ENCODE measurements around the gene CFAP99. TPM values are rescaled to one million over a fixed set of nuclear protein-coding genes. Genes with fewer than 3 reads are reported as not detected.
"Not testable (repeated sequence)": the region's sequence is repeated elsewhere in the genome, so short reads cannot be mapped to it uniquely, and the experiment has no call there.

The CFAP99 gene
- total RNA-seq, 2 experiments from 2014 or later: not detected

- ChIA-PET POLR2A (interaction anchor here (0.8 kb wide), 1 partner anchor 10 kb away, joined by 4 read pairs; the partner anchor contains the start of gene RNF4), CTCF (interaction anchor here (1.0 kb wide), 1 partner anchor 10 kb away, joined by 3 read pairs; the partner anchor contains the start of gene RNF4)
- DNase-seq (no peak), ATAC-seq (no peak)
- H3K27ac Mint-ChIP-seq: no peak overlapping the region
- H3K4me1 Mint-ChIP-seq (ENCODE audit: low read depth): peaks cover 8% of the 10 kb centered on the region
- no peak overlapping the region for H3K4me3 Mint-ChIP-seq
- H3K36me3 Mint-ChIP-seq (ENCODE audit: low read depth): no peaks in the 10 kb centered on the region
- H3K9me3 Mint-ChIP-seq (ENCODE audit: insufficient read depth): no peaks in the 10 kb centered on the region
- H3K27me3 Mint-ChIP-seq (ENCODE audit: low read depth): peaks cover 15% of the 10 kb centered on the region
These were observed 40.1 kb downstream of the CFAP99 start for GRCh38 chr4:2458546-2459491.

GRCh38 chr4:2459589-2460349 lies 41.0 kb downstream of the CFAP99 start:
- Mint-ChIP-seq H3K9me3 (ENCODE audit: insufficient read depth) (no peaks in the 10 kb centered on the region), H3K27me3 (ENCODE audit: low read depth) (peaks cover 17% of the 10 kb centered on the region), H3K4me1 (ENCODE audit: low read depth) (peaks cover 8% of the 10 kb centered on the region), H3K36me3 (ENCODE audit: low read depth) (no peaks in the 10 kb centered on the region), H3K4me3 (no peak overlapping the region), H3K27ac (no peak overlapping the region)
- ATAC-seq (no peak), DNase-seq (no peak)
- POLR2A ChIA-PET: interaction anchor here (0.8 kb wide), 1 partner anchor 9 kb away, joined by 4 read pairs; the partner anchor contains the start of gene RNF4
- CTCF ChIA-PET: interaction anchor here (1.0 kb wide), 1 partner anchor 9 kb away, joined by 3 read pairs; the partner anchor contains the start of gene RNF4

DNA sequence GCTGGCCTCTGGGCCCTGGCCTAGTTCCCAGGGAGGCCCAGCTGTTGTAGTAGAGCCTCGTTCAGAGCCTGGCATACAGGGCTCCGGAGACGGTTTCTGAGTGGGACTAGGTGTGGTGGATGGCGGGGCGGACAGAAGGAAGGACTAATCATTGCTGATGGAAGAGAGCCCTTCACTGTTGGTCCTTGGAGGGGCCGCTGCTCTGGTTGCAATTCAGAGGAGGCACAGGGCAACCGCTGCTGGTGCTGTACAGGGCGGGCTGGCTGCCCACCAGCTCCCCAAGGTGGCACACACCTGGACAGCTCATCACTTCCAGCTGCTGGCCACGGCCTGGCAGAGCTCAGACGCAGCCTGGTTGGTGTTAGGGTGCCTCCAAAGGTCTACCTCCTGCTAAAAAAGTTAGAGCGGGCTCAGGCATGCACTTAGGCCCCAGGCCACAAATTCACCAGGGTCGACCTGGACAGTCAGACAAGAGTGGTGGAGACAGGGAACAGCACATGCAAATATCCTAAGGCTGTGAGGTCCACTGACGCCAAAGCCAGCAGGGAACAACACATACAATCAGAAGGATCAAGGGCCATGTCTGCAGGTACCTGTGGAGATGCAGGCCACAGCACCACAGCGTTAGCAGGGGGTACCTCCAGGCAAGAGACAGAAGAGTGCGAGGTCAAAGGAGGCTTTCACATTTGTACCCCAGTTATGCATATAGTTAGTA lies 42.6 kb downstream of the CFAP99 start:
- Mint-ChIP-seq H3K27me3 (ENCODE audit: low read depth) (peaks cover 17% of the 10 kb centered on the region), H3K4me3 (no peak overlapping the region), H3K27ac (no peak overlapping the region), H3K36me3 (ENCODE audit: low read depth) (no peaks in the 10 kb centered on the region), H3K4me1 (ENCODE audit: low read depth) (peaks cover 8% of the 10 kb centered on the region), H3K9me3 (ENCODE audit: insufficient read depth) (no peaks in the 10 kb centered on the region)
- DNase-seq: no peak
- POLR2A ChIA-PET: no interaction called here
- ATAC-seq: no peak
- CTCF ChIA-PET: interaction anchor here (1.1 to 2.3 kb wide), 3 partner anchors 40 to 453 kb away, joined by 3 to 10 read pairs (median 4); partner anchors contain the start of gene NELFA

- H3K4me1 Mint-ChIP-seq (ENCODE audit: low read depth): peaks cover 13% of the 10 kb centered on the region
- H3K36me3 Mint-ChIP-seq (ENCODE audit: low read depth): peaks cover 2% of the 10 kb centered on the region
- no peaks in the 10 kb centered on the region for H3K9me3 Mint-ChIP-seq (ENCODE audit: insufficient read depth)
- DNase-seq (peak; percentile 67), ATAC-seq (peak; percentile 98)
- POLR2A ChIA-PET: no interaction called here
- H3K4me3 Mint-ChIP-seq: peak overlapping the region; percentile 58
- CTCF ChIA-PET: interaction anchor here (0.6 to 2.3 kb wide), 6 partner anchors 41 to 454 kb away, joined by 3 to 10 read pairs (median 4); partner anchors contain the start of gene NELFA
- H3K27me3 Mint-ChIP-seq (ENCODE audit: low read depth): peaks cover 17% of the 10 kb centered on the region
- H3K27ac Mint-ChIP-seq: no peak overlapping the region
These were observed 43.6 kb downstream of the CFAP99 start for GRCh38 chr4:2462218-2462991.

DNA sequence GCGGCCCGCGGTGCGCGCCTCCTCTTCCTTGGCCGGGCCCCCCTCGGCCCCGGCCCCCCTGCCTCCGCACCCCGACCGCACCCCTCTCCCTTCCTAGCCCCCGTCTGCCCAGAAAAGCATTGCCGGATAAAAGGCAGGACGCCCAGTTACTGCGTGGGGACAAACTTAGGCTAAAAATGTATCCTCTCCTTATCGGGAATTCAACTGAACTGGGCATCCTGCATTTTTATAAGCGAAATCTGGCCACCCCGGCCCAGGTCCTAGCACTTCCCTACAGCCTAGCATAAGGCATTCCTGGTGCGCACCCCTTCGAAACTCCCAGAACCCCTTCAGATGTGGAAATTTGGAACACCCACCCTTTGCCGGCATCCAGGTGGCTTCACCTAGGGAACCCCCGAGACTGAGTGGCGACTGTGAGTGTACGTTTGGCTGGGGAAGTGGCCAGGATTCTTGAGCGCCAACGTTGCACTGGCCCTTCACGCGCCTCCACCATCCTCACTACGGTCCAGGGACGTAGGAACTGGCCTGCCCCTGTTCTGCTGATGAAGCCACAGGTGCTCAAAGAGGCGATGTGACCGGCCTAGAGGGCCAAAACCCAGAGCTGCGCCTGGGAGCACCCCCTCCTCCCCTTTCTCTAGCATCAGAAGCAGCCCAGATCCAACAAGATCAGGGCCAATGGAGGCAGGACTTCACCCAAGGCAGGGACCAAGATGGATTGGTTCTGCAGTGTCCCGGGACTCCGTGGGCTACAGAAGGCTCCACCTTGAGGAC lies 44.4 kb downstream of the CFAP99 start:
- Mint-ChIP-seq H3K4me1 (ENCODE audit: low read depth) (peaks cover 20% of the 10 kb centered on the region), H3K4me3 (peak overlapping the region; percentile 54), H3K27me3 (ENCODE audit: low read depth) (peaks cover 17% of the 10 kb centered on the region), H3K27ac (no peak overlapping the region), H3K36me3 (ENCODE audit: low read depth) (peaks cover 2% of the 10 kb centered on the region), H3K9me3 (ENCODE audit: insufficient read depth) (no peaks in the 10 kb centered on the region)
- POLR2A ChIA-PET: no interaction called here
- DNase-seq: no peak
- ATAC-seq: no peak
- CTCF ChIA-PET: interaction anchor here (1.0 to 2.8 kb wide), 5 partner anchors 222 to 455 kb away, joined by 3 to 14 read pairs (median 3); partner anchors contain the start of gene NELFA

DNA sequence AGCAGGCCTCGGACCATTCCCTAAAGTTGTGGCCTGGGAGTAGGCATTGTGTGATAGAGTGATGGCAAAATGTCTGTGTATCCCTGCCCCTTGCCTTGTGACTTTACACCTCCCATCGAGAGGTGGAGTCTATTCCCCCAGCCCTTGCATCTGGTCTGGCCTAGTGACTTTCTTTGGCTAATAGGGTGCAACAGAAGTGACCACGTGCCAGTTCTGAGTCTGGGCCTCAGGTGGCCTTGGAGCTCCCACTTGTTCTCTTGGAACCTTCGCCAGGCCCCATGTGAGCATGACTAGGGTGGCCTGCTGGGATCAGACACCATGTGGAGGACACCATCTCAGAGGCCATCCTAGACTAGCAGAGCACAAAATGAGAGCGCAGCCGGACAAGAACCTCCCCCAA lies 46.3 kb downstream of the CFAP99 start:
- Mint-ChIP-seq H3K36me3 (ENCODE audit: low read depth) (peaks cover 11% of the 10 kb centered on the region), H3K27ac (no peak overlapping the region), H3K4me1 (ENCODE audit: low read depth) (peaks cover 24% of the 10 kb centered on the region), H3K4me3 (no peak overlapping the region), H3K27me3 (ENCODE audit: low read depth) (peaks cover 17% of the 10 kb centered on the region), H3K9me3 (ENCODE audit: insufficient read depth) (no peaks in the 10 kb centered on the region)
- ATAC-seq: no peak
- no peak for DNase-seq
- ChIA-PET POLR2A (interaction anchor here (0.7 kb wide), 1 partner anchor 1181 kb away, joined by 3 read pairs; no protein-coding TSS in a partner anchor), CTCF (interaction anchor here (0.9 to 2.8 kb wide), 4 partner anchors 9 to 245 kb away, joined by 3 to 14 read pairs (median 4); partner anchors contain the start of gene CFAP99)

GRCh38 chr4:2465544-2465943 lies 46.8 kb downstream of the CFAP99 start:
- ATAC-seq; H3K9me3 Mint-ChIP-seq (ENCODE audit: insufficient read depth); H3K4me3 Mint-ChIP-seq; DNase-seq; H3K27ac Mint-ChIP-seq: not testable (repeated sequence)
- peaks cover 16% of the 10 kb centered on the region for H3K36me3 Mint-ChIP-seq (ENCODE audit: low read depth)
- POLR2A ChIA-PET: interaction anchor here (0.7 to 1.0 kb wide), 2 partner anchors 224 to 1181 kb away, joined by 3 to 5 read pairs; partner anchors contain the start of genes HAUS3 and POLN
- H3K4me1 Mint-ChIP-seq (ENCODE audit: low read depth): peaks cover 28% of the 10 kb centered on the region
- CTCF ChIA-PET: interaction anchor here (1.2 to 2.8 kb wide), 3 partner anchors 24 to 246 kb away, joined by 3 to 14 read pairs (median 4); partner anchors contain the start of gene CFAP99
- H3K27me3 Mint-ChIP-seq (ENCODE audit: low read depth): peaks cover 15% of the 10 kb centered on the region

DNA sequence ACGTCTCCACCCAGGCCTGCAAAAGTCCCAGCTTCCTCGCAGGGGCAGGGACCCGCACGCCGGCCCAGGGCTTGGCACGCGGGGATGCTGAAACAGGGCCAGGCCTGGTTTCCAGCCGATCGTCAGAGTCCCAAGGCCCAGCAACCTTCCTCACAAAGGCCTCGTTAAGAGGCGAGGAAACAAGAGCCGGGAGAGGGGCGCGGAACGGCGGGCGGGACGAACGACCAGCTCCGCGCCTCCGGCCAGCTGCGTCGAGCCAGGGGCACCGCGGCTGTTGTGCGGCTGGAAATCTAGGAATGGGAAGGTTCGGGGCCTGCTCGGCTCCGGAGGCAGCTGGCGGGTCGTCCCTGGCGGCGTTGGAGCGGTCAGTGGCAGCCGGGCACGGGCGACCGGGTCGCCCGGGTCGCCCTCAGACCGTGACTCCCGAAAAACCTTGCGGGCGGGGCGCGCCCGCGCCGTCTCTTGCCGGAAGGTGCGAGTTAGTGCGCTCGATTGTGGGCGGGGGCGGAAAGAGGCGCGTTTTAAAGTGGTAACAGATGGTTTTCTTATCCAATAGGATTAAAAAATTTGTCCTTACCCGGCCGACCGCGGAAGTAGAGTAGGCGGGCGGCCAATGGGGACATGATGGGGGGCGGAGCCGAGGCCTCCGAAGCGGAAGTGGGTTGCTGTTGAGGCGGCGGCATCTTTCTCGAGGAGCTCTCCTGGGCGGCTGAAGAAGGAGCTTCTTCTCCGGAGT lies 49.9 kb downstream of the CFAP99 start, which contains the start of gene RNF4:
Gene RNF4 (plus strand): TSS at position 651 of the 736 bp plus-strand sequence. CDS start 21,388 bp downstream, outside the sequence.
- Mint-ChIP-seq H3K4me3 (peak within 1 kb of the TSS; percentile 99), H3K27me3 (ENCODE audit: low read depth) (peaks cover 3% of the 10 kb centered on the region), H3K27ac (peak within 1 kb of the TSS; percentile 99), H3K36me3 (ENCODE audit: low read depth) (peaks cover 46% of the 10 kb centered on the region), H3K4me1 (ENCODE audit: low read depth) (peaks cover 43% of the 10 kb centered on the region), H3K9me3 (ENCODE audit: insufficient read depth) (no peaks in the 10 kb centered on the region)
- DNase-seq: peak; percentile 98
- ChIA-PET POLR2A (interaction anchor here (0.6 to 3.1 kb wide), 31 partner anchors 9 to 755 kb away, joined by 3 to 39 read pairs (median 4); partner anchors contain the start of genes CFAP99, FAM193A, MXD4 and NSD2), CTCF (interaction anchor here (0.7 to 3.2 kb wide), 14 partner anchors 9 to 486 kb away, joined by 3 to 15 read pairs (median 3); partner anchors contain the start of genes CFAP99, FAM193A, HAUS3 and NELFA)
- peak; percentile 89 for ATAC-seq
